HepG2 (cell line): ENCODE data around the gene NDUFAF8. TPM values are rescaled to one million over a fixed set of nuclear protein-coding genes. Genes with fewer than 3 reads are reported as not detected.

Experiments
- ATAC-seq: fragments of 200-7000 bp; cut with Tn5 transposase; 3 replicates; pipeline ENCODE4 v1.9.1; 2020; ENCODE audit warnings: mild to moderate bottlenecking, moderate library complexity
- BruUV-seq: library from RNA; stranded (reverse); fragments of 400-500 nt; replicated peaks from 2 replicates; lab custom pipeline; 2021; lab: Mats Ljungman, UMichigan
- CTCF ChIA-PET: fragments of 300-600 bp; formaldehyde crosslinking; extraction: SDS; loops from one replicate; lab custom pipeline; 2021; ENCODE audit warnings: low total read pairs, inconsistent platforms, low intra/inter-chr PET ratio; lab: Yijun Ruan, JAX
- POLR2A ChIA-PET: fragments of 350-600 bp; sonication (Branson Sonifier 250); formaldehyde crosslinking; loops from one replicate; lab custom pipeline; 2020; ENCODE audit warnings: antibody characterized with exemption, inconsistent platforms; lab: Yijun Ruan, JAX
- DNase-seq: peaks from one replicate; pipeline ENCODE4 v3.0.0-alpha.2; 2015; ENCODE audit warnings: low spot score
- FAIRE-seq: peaks from 3 replicates; lab custom pipeline; 2011; peaks lifted over from hg19 to GRCh38; lab: Jason Lieb, UNC
- H2AFZ ChIP-seq: one replicate; pipeline ENCODE4 v1.6.1; 2011; ENCODE audit warnings: low read length, inconsistent platforms
- H3K27ac ChIP-seq: fragments of 300-600 bp; 3 replicates; pipeline ENCODE4 v1.8.0; 2011; ENCODE audit warnings: mixed run types, mild to moderate bottlenecking, mixed read lengths, low read length, inconsistent platforms; ENCODE audit not compliant: insufficient read depth; ENCODE audit errors: extremely low read length
- H3K27me3 ChIP-seq, 2 experiments: fragments of 200-600 bp in 1 of 2; 2 replicates in 1 of 2; 3 replicates in 1 of 2; pipeline versions ENCODE4 v1.6.0 to v1.8.0; 2011; ENCODE audit warnings: low read length in 2 of 2, mild to moderate bottlenecking in 2 of 2, moderate library complexity in 2 of 2, inconsistent platforms in 1 of 2; ENCODE audit not compliant: insufficient read depth in 2 of 2, control insufficient read depth in 1 of 2
- H3K36me3 ChIP-seq, 2 experiments: fragments of 200-600 bp in 1 of 2; replicated peaks in 1 of 2; 2 replicates in 1 of 2; 3 replicates in 1 of 2; pipeline versions ENCODE4 v1.5.1 to v1.8.0; 2011; ENCODE audit warnings: low read length in 2 of 2, inconsistent platforms in 1 of 2; ENCODE audit not compliant: insufficient read depth in 2 of 2, control insufficient read depth in 1 of 2
- H3K4me1 ChIP-seq: 2 replicates; pipeline ENCODE4 v1.5.1; 2012; ENCODE audit warnings: low read length, inconsistent platforms; ENCODE audit not compliant: insufficient read depth
- H3K4me2 ChIP-seq: 2 replicates; pipeline ENCODE4 v1.6.0; 2011; ENCODE audit warnings: low read depth, low read length, inconsistent platforms
- H3K4me3 ChIP-seq, 3 experiments: fragments of 200-600 bp in 1 of 3; sonication (generic), shearing (Covaris generic) in 1 of 3; replicated peaks in 1 of 3; 2 replicates each; pipeline ENCODE4 v1.5.1; 2011 to 2016; ENCODE audit warnings: low read length in 3 of 3, inconsistent platforms in 2 of 3, low read depth in 2 of 3, mild to moderate bottlenecking in 2 of 3, control low read depth in 1 of 3, mixed read lengths in 1 of 3; ENCODE audit not compliant: insufficient read depth in 1 of 3
- H3K79me2 ChIP-seq: one replicate; pipeline ENCODE4 v1.6.1; 2011; ENCODE audit warnings: low read length, inconsistent platforms; ENCODE audit not compliant: insufficient read depth
- H3K9ac ChIP-seq: 2 replicates; pipeline ENCODE4 v1.6.0; 2011; ENCODE audit warnings: mild to moderate bottlenecking, low read depth, low read length, inconsistent platforms; ENCODE audit not compliant: insufficient read depth
- H3K9me3 ChIP-seq: 2 replicates; pipeline ENCODE4 v1.5.1; 2012; ENCODE audit warnings: mild to moderate bottlenecking, low read length
- H4K20me1 ChIP-seq: 2 replicates; pipeline ENCODE4 v1.6.0; 2011; ENCODE audit warnings: inconsistent platforms, mild to moderate bottlenecking, low read length, moderate library complexity; ENCODE audit not compliant: insufficient read depth
- AKAP8 ChIP-seq: sonication (generic); formaldehyde crosslinking; IDR thresholded peaks from 2 replicates; pipeline ENCODE4 v1.5.1; 2020; ENCODE audit warnings: mild to moderate bottlenecking, missing genetic modification reagents
- FOSL2 ChIP-seq: sonication (generic); formaldehyde crosslinking; IDR thresholded peaks from 2 replicates; pipeline ENCODE4 v1.4.0; 2020; ENCODE audit warnings: missing genetic modification reagents
- HNRNPK ChIP-seq: fragments of 200-400 bp; formaldehyde crosslinking; IDR thresholded peaks from 2 replicates; pipeline ENCODE4 v1.6.1; 2018; ENCODE audit warnings: low read length, low read depth, moderate library complexity, mild to moderate bottlenecking; ENCODE audit not compliant: poor library complexity, severe bottlenecking
- IKZF4 ChIP-seq: sonication (generic); formaldehyde crosslinking; IDR thresholded peaks from 2 replicates; pipeline ENCODE4 v1.5.1; 2020; ENCODE audit warnings: borderline replicate concordance, mild to moderate bottlenecking, low read depth, missing genetic modification reagents; ENCODE audit errors: not compliant biosample characterization
- JUND ChIP-seq: sonication (generic); formaldehyde crosslinking; IDR thresholded peaks from 2 replicates; pipeline ENCODE4 v1.8.0; 2022; ENCODE audit warnings: mild to moderate bottlenecking, missing genetic modification reagents
- MTF1 ChIP-seq: sonication (generic); formaldehyde crosslinking; IDR thresholded peaks from 2 replicates; pipeline ENCODE4 v1.5.0; 2020; ENCODE audit warnings: missing genetic modification reagents
- NPAS2 ChIP-seq: sonication (generic); formaldehyde crosslinking; IDR thresholded peaks from 2 replicates; pipeline ENCODE4 v1.8.0; 2022; ENCODE audit warnings: mild to moderate bottlenecking, missing genetic modification reagents, borderline replicate concordance
- SIX4 ChIP-seq: sonication (generic); formaldehyde crosslinking; IDR thresholded peaks from 2 replicates; pipeline ENCODE4 v1.4.0; 2020; ENCODE audit warnings: missing genetic modification reagents
- SRF ChIP-seq: IDR thresholded peaks from 2 replicates; pipeline ENCODE4 v1.6.1; 2011; ENCODE audit warnings: mild to moderate bottlenecking, low read depth, low read length, moderate library complexity
- SUZ12 ChIP-seq: fragments of 150-350 bp; IDR thresholded peaks from 2 replicates; pipeline ENCODE4 v1.6.1; 2014; ENCODE audit warnings: low read depth, low read length
- TARDBP ChIP-seq: sonication (generic); formaldehyde crosslinking; IDR thresholded peaks from 2 replicates; pipeline ENCODE4 v1.8.0; 2022; ENCODE audit warnings: mild to moderate bottlenecking, missing genetic modification reagents
- ZNF891 ChIP-seq: sonication (generic); formaldehyde crosslinking; IDR thresholded peaks from 2 replicates; pipeline ENCODE4 v1.5.0; 2020; ENCODE audit warnings: mild to moderate bottlenecking, missing genetic modification reagents
- ZSCAN22 ChIP-seq: sonication (generic); formaldehyde crosslinking; IDR thresholded peaks from 2 replicates; pipeline ENCODE4 v1.4.0; 2020; ENCODE audit warnings: mild to moderate bottlenecking, missing genetic modification reagents
- WGBS: methylation state at CpG from one replicate; pipeline ENCODE4 v1.1.6; 2017; ENCODE audit warnings: low lambda C conversion rate; 5-methylcytosine and 5-hydroxymethylcytosine counted together
- in situ Hi-C: cut with HindIII; loops from 2 replicates; pipeline ENCODE4 v1.10.0; 2017; ENCODE audit warnings: low pct_unique_long_range_greater_than_20kb; ENCODE audit not compliant: extremely low pct_ligation_motif_present
- intact Hi-C: fragments of 100-400 bp; cut with micrococcal nuclease; formaldehyde crosslinking; loops from one replicate; pipeline ENCODE4 v1.10.0; 2022; ENCODE audit not compliant: unreplicated experiment
- polyA plus RNA-seq, 8 experiments: library from polyadenylated mRNA; depleted of rRNA in 3 of 8; stranded (reverse) in 7 of 8; unstranded in 1 of 8; fragments of >200 nt; fragmentation: Illumina TruSeq in 4 of 8; extraction: Trizol in 4 of 8; gene quantifications; 2 replicates each; pipeline versions ENCODE4 v1.2.1 to v1.2.3, GENCODE V29; 2011 to 2016; ENCODE audit warnings: low read depth in 4 of 8, missing spikeins in 1 of 8, mixed read lengths in 1 of 8; ENCODE audit not compliant: insufficient read depth in 1 of 8
- total RNA-seq, 5 experiments: library from RNA; depleted of rRNA; stranded (reverse); fragments of >200 nt; fragmentation: Illumina TruSeq; extraction: Trizol; gene quantifications; 2 replicates each; pipeline ENCODE4 v1.2.3, GENCODE V29; 2016; ENCODE audit warnings: low read depth in 1 of 5
- TF ChIP-seq, protein P1 (sequence below): sonication (generic); formaldehyde crosslinking; IDR thresholded peaks from 2 replicates; pipeline ENCODE4 v1.4.0; 2020; ENCODE audit warnings: mild to moderate bottlenecking, missing genetic modification reagents
- TF ChIP-seq, protein P2 (sequence below): IDR thresholded peaks from 2 replicates; pipeline ENCODE4 v1.6.1; 2012; ENCODE audit warnings: inconsistent platforms
- TF ChIP-seq, protein P3 (sequence below): IDR thresholded peaks from 2 replicates; pipeline ENCODE4 v1.6.1; 2016; ENCODE audit warnings: missing compliant biosample characterization, missing genetic modification reagents, borderline replicate concordance
- TF ChIP-seq, protein P4 (sequence below): sonication (generic); formaldehyde crosslinking; IDR thresholded peaks from 2 replicates; pipeline ENCODE4 v1.4.0; 2020; ENCODE audit warnings: mild to moderate bottlenecking, missing genetic modification reagents

The NDUFAF8 gene
- total and polyA plus RNA-seq, 2 of the 13 experiments (the other 11 are each of a cell fraction or from before 2014, with no cell fraction given), result 75.6 to 233 TPM

DNA sequence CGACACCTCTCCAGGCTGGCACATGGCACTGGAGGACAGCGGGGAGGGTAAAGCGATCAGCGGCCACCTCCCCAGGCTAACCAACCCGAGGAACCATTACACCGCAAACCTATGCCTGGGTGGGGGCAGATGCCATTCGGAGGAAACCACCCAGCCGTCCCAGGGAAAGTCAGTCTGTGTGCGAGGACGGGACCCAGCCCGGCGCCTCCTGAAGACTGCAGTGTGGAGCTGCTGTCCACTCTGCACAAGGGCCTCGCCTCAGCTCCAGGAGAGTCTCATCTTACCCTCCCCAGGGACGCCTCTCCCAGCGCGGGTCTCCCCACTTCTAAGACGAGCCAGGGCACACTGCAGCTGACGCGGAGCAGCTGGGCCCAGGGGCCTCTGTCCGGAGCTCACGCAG, 48.0 kb downstream of the NDUFAF8 start (continued):
- TF ChIP-seq, protein P1, sequence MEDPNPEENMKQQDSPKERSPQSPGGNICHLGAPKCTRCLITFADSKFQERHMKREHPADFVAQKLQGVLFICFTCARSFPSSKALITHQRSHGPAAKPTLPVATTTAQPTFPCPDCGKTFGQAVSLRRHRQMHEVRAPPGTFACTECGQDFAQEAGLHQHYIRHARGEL (CRISPR knock-in tag), result no peak
- TF ChIP-seq MTF1 (CRISPR knock-in tag), result no peak
- TF ChIP-seq, all 625 proteins: peak for 0

DNA sequence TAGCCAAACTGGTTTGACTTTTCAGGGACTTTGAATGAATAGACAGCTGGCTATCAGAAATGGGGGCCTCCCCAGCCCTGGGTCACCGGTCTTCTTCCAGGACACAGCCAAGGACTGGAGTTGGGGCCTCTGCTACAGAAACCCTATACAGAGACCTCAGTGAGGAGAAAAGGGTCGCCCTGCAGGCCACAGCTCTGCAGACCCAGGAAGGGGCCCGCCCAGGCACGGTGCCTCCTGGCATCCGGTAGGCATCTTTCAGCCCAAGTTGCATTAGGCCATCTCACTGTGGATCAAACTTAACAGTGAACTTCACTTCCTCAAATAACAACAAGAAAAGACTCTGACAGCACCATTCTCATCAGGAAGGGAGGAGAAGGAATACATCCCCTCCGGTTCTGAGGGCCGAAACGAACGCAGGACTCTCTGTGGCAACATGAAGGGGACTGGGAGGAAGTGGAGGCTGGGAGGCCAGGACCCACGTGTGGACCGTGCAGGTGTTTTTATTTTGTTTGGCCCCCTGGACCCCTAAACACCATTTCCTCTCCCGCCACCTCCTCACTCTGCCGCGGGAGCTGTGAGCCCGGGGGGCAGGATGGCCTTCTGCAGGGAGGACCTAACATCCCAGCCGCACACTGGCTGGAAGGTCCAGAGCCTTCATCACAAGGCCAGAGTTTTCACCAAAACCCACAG, 48.8 kb downstream of the NDUFAF8 start:
- Histone ChIP-seq H3K9ac (no peak overlapping the region), H3K79me2 (peaks cover 21% of the 10 kb centered on the region)
- in situ Hi-C loops, result no loop called here
- no peak for TF ChIP-seq TARDBP (CRISPR knock-in tag)
- TF ChIP-seq, protein P2, sequence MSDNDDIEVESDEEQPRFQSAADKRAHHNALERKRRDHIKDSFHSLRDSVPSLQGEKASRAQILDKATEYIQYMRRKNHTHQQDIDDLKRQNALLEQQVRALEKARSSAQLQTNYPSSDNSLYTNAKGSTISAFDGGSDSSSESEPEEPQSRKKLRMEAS, result no peak
- no peak for TF ChIP-seq HNRNPK
- no peak for TF ChIP-seq ZNF891 (CRISPR knock-in tag)
- TF ChIP-seq JUND (CRISPR knock-in tag), result no peak
- no peak for TF ChIP-seq IKZF4 (CRISPR knock-in tag)
- TF ChIP-seq, protein P3, sequence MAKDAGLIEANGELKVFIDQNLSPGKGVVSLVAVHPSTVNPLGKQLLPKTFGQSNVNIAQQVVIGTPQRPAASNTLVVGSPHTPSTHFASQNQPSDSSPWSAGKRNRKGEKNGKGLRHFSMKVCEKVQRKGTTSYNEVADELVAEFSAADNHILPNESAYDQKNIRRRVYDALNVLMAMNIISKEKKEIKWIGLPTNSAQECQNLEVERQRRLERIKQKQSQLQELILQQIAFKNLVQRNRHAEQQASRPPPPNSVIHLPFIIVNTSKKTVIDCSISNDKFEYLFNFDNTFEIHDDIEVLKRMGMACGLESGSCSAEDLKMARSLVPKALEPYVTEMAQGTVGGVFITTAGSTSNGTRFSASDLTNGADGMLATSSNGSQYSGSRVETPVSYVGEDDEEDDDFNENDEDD (CRISPR knock-in tag), result no peak
- TF ChIP-seq ZSCAN22 (CRISPR knock-in tag), result no peak
- no peak for TF ChIP-seq FOSL2 (CRISPR knock-in tag)
- TF ChIP-seq, protein P4, sequence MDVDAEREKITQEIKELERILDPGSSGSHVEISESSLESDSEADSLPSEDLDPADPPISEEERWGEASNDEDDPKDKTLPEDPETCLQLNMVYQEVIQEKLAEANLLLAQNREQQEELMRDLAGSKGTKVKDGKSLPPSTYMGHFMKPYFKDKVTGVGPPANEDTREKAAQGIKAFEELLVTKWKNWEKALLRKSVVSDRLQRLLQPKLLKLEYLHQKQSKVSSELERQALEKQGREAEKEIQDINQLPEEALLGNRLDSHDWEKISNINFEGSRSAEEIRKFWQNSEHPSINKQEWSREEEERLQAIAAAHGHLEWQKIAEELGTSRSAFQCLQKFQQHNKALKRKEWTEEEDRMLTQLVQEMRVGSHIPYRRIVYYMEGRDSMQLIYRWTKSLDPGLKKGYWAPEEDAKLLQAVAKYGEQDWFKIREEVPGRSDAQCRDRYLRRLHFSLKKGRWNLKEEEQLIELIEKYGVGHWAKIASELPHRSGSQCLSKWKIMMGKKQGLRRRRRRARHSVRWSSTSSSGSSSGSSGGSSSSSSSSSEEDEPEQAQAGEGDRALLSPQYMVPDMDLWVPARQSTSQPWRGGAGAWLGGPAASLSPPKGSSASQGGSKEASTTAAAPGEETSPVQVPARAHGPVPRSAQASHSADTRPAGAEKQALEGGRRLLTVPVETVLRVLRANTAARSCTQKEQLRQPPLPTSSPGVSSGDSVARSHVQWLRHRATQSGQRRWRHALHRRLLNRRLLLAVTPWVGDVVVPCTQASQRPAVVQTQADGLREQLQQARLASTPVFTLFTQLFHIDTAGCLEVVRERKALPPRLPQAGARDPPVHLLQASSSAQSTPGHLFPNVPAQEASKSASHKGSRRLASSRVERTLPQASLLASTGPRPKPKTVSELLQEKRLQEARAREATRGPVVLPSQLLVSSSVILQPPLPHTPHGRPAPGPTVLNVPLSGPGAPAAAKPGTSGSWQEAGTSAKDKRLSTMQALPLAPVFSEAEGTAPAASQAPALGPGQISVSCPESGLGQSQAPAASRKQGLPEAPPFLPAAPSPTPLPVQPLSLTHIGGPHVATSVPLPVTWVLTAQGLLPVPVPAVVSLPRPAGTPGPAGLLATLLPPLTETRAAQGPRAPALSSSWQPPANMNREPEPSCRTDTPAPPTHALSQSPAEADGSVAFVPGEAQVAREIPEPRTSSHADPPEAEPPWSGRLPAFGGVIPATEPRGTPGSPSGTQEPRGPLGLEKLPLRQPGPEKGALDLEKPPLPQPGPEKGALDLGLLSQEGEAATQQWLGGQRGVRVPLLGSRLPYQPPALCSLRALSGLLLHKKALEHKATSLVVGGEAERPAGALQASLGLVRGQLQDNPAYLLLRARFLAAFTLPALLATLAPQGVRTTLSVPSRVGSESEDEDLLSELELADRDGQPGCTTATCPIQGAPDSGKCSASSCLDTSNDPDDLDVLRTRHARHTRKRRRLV (CRISPR knock-in tag), result no peak
- TF ChIP-seq SIX4 (CRISPR knock-in tag), result no peak
- no peak for TF ChIP-seq SUZ12
- TF ChIP-seq AKAP8 (CRISPR knock-in tag), result no peak
- no peak for TF ChIP-seq NPAS2
- no peak for TF ChIP-seq SRF

More for the DNA sequence above, 48.8 kb downstream of the NDUFAF8 start:
- H4K20me1 ChIP-seq, result peaks cover 4% of the 10 kb centered on the region; the same call in 1 of the 2 replicates
- H3K4me3 ChIP-seq, result no peak overlapping the region
- H3K4me2 ChIP-seq, result no peak overlapping the region
- no peak for DNase-seq
- no peak overlapping the region for H3K27ac ChIP-seq
- H3K27me3 ChIP-seq, result no peaks in the 10 kb centered on the region
- no TSS peak for BruUV-seq
- ChIA-PET POLR2A (no interaction called here), CTCF (no interaction called here)
- FAIRE-seq, result no peak
- intact Hi-C loops, result no loop called here
- peaks cover 16 to 56% of the 10 kb centered on the region in 2 experiments for H3K36me3 ChIP-seq
- no peaks in the 10 kb centered on the region for H3K9me3 ChIP-seq
- no peak overlapping the region for H2AFZ ChIP-seq
- WGBS, result 98% methylated on average over 16 of the region's 16 CpGs
- ATAC-seq, result no peak
- 0 out of 2 replicates have a peak, but pooled peaks cover 4% of the 10 kb centered on the region for H3K4me1 ChIP-seq
